A549 (cell line): ENCODE data around the gene NAB1.

ENCODE experiments used
- BCL3 ChIP-seq: fragments of >200 bp; sonication (Bioruptor Twin); formaldehyde crosslinking; IDR thresholded peaks from 3 replicates; pipeline ENCODE4 v1.6.1; 2016
- CHD4 ChIP-seq: fragments of 200-600 bp; sonication (generic); IDR thresholded peaks from 2 replicates; pipeline ENCODE4 v1.6.1; 2016; ENCODE audit warnings: antibody characterized with exemption, mild to moderate bottlenecking, borderline replicate concordance
- CTCF ChIP-seq: fragments of >200 bp; sonication (Bioruptor Twin); formaldehyde crosslinking; IDR thresholded peaks from 3 replicates; pipeline ENCODE4 v1.5.1; 2016
- EHMT2 ChIP-seq: fragments of 200-600 bp; sonication (generic); IDR thresholded peaks from 2 replicates; pipeline ENCODE4 v1.6.1; 2016; ENCODE audit warnings: antibody characterized with exemption, low read depth, mild to moderate bottlenecking, moderate library complexity
- HES2 ChIP-seq: fragments of >200 bp; sonication (Bioruptor Twin); formaldehyde crosslinking; IDR thresholded peaks from 2 replicates; pipeline ENCODE4 v1.6.1; 2016
- KDM1A ChIP-seq: fragments of 200-600 bp; sonication (generic); IDR thresholded peaks from 2 replicates; pipeline ENCODE4 v1.6.1; 2016; ENCODE audit warnings: low read depth, mild to moderate bottlenecking
- MAFK ChIP-seq: fragments of 450-650 bp; IDR thresholded peaks from 2 replicates; pipeline ENCODE4 v1.6.1; 2014; ENCODE audit not compliant: partially characterized antibody
- NFE2L2 ChIP-seq: fragments of 150-350 bp; conservative IDR thresholded peaks from 2 replicates; pipeline ENCODE4 v1.6.1; 2014; ENCODE audit warnings: low read length
- POLR2A ChIP-seq: IDR thresholded peaks from 2 replicates; pipeline ENCODE4 v1.6.1; 2012; ENCODE audit warnings: mild to moderate bottlenecking, low read length
- POLR2AphosphoS2 ChIP-seq: conservative IDR thresholded peaks from 2 replicates; pipeline ENCODE4 v1.6.1; 2012; ENCODE audit warnings: low read length, improper control_type of control experiment, inconsistent platforms
- REST ChIP-seq: fragments of 200-600 bp; sonication (generic); IDR thresholded peaks from 2 replicates; pipeline ENCODE4 v1.6.1; 2016; ENCODE audit warnings: antibody characterized with exemption, mild to moderate bottlenecking, moderate library complexity
- SMC3 ChIP-seq: fragments of >200 bp; sonication (Bioruptor Twin); formaldehyde crosslinking; IDR thresholded peaks from 3 replicates; pipeline ENCODE4 v1.6.1; 2018; ENCODE audit warnings: inconsistent platforms
- TP53 ChIP-seq: fragments of 250-450 bp; sonication (Bioruptor Pico); IDR thresholded peaks from 2 replicates; pipeline ENCODE4 v1.5.0; 2021; ENCODE audit warnings: mild to moderate bottlenecking, moderate library complexity
- TF ChIP-seq, protein P1 (sequence below): fragments of 450-650 bp; IDR thresholded peaks from 2 replicates; pipeline ENCODE4 v1.6.1; 2014; ENCODE audit warnings: antibody characterized with exemption

- TF ChIP-seq CTCF (no peak), SMC3 (no peak), POLR2A (no peak), REST (no peak), TP53 (no peak), NFE2L2 (no peak), KDM1A (no peak), HES2 (no peak), BCL3 (no peak), CHD4 (no peak), EHMT2 (no peak), MAFK (no peak), POLR2AphosphoS2 (no peak)
- TF ChIP-seq, protein P1, sequence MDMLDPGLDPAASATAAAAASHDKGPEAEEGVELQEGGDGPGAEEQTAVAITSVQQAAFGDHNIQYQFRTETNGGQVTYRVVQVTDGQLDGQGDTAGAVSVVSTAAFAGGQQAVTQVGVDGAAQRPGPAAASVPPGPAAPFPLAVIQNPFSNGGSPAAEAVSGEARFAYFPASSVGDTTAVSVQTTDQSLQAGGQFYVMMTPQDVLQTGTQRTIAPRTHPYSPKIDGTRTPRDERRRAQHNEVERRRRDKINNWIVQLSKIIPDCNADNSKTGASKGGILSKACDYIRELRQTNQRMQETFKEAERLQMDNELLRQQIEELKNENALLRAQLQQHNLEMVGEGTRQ, result no peak
Measured at GRCh38 chr2:190740449-190740848, 91.6 kb downstream of the NAB1 start.
